Measurements from ENCODE around the gene ZNF689.
"Not testable (repeated sequence)": the region's sequence is repeated elsewhere in the genome, so short reads cannot be mapped to it uniquely, and the experiment has no call there.

ZNF689 gene

GRCh38 chr16:30641378-30641982 lies 31.3 kb upstream of the ZNF689 start:
- Histone ChIP-seq H3K9me3 (no peaks in the 10 kb centered on the region), H3K4me1 (no peaks in the 10 kb centered on the region), H3K27me3 (no peaks in the 10 kb centered on the region), H3K36me3 (no peaks in the 10 kb centered on the region), H3K4me3 (ENCODE audit: low read depth, low read length) (no peak overlapping the region)
- no peak for DNase-seq
- no peak for TF ChIP-seq CTCF (IDR thresholded peaks at IDR 0.05; ENCODE audit: low read depth, low read length)

- no peaks in the 10 kb centered on the region for H3K4me1 ChIP-seq
- H3K9me3 ChIP-seq: no peaks in the 10 kb centered on the region
- H3K36me3 ChIP-seq: no peaks in the 10 kb centered on the region
- no peaks in the 10 kb centered on the region for H3K27me3 ChIP-seq
- TF ChIP-seq CTCF (IDR thresholded peaks at IDR 0.05; ENCODE audit: low read depth, low read length): peak; percentile 82
- DNase-seq: peak; percentile 43
- H3K4me3 ChIP-seq (ENCODE audit: low read depth, low read length): no peak overlapping the region
Measured at GRCh38 chr16:30637944-30638343, 27.8 kb upstream of the ZNF689 start.

- not testable (repeated sequence) for DNase-seq; H3K9me3 ChIP-seq; H3K4me1 ChIP-seq; H3K36me3 ChIP-seq; H3K4me3 ChIP-seq (ENCODE audit: low read depth, low read length); H3K27me3 ChIP-seq
Measured at GRCh38 chr16:30637139-30637538, 26.9 kb upstream of the ZNF689 start.

- DNase-seq: no peak
- no peak for TF ChIP-seq CTCF (IDR thresholded peaks at IDR 0.05; ENCODE audit: low read depth, low read length)
- Histone ChIP-seq H3K4me1 (no peaks in the 10 kb centered on the region), H3K36me3 (no peaks in the 10 kb centered on the region), H3K9me3 (no peaks in the 10 kb centered on the region), H3K27me3 (no peaks in the 10 kb centered on the region), H3K4me3 (ENCODE audit: low read depth, low read length) (no peak overlapping the region)
Measured at GRCh38 chr16:30636599-30636998, 26.4 kb upstream of the ZNF689 start.

- no peak for DNase-seq
- no peaks in the 10 kb centered on the region for H3K9me3 ChIP-seq
- H3K36me3 ChIP-seq: no peaks in the 10 kb centered on the region
- 0 out of 2 replicates have a peak, but pooled peaks cover 2% of the 10 kb centered on the region for H3K27me3 ChIP-seq
- no peak for TF ChIP-seq CTCF (IDR thresholded peaks at IDR 0.05; ENCODE audit: low read depth, low read length)
- peak overlapping the region; percentile 96 for H3K4me3 ChIP-seq (ENCODE audit: low read depth, low read length)
- H3K4me1 ChIP-seq: peaks cover 3% of the 10 kb centered on the region; the same call in 1 of the 2 replicates
Measured at GRCh38 chr16:30633526-30633925, 23.3 kb upstream of the ZNF689 start.

- not testable (repeated sequence) for H3K36me3 ChIP-seq; H3K4me1 ChIP-seq; DNase-seq; H3K4me3 ChIP-seq (ENCODE audit: low read depth, low read length); H3K9me3 ChIP-seq; H3K27me3 ChIP-seq
Measured at GRCh38 chr16:30632454-30632853, 22.3 kb upstream of the ZNF689 start.

GRCh38 chr16:30628628-30629540 lies 18.7 kb upstream of the ZNF689 start:
- Histone ChIP-seq H3K27me3 (0 out of 2 replicates have a peak, but pooled peaks cover 2% of the 10 kb centered on the region), H3K36me3 (no peaks in the 10 kb centered on the region), H3K4me1 (peaks cover 3% of the 10 kb centered on the region; the same call in 1 of the 2 replicates), H3K4me3 (ENCODE audit: low read depth, low read length) (no peak overlapping the region), H3K9me3 (no peaks in the 10 kb centered on the region)
- peak; percentile 87 for DNase-seq
- peak; percentile 98 for TF ChIP-seq CTCF (IDR thresholded peaks at IDR 0.05; ENCODE audit: low read depth, low read length)
